OCI-LY7 (cell line): Measurements from ENCODE around the gene NAGPA.

ENCODE experiments used
- CTCF ChIP-seq: fragments of 200-600 bp; sonication (generic); conservative IDR thresholded peaks from 2 replicates; pipeline ENCODE4 v1.5.1; 2014; ENCODE audit warnings: mild to moderate bottlenecking, antibody characterized with exemption, low read length, moderate library complexity, mixed read lengths
- EZH2phosphoT487 ChIP-seq: fragments of 200-600 bp; sonication (generic); IDR thresholded peaks from 2 replicates; pipeline ENCODE4 v1.6.1; 2018; ENCODE audit warnings: low read depth, borderline replicate concordance, mild to moderate bottlenecking, mixed run types, antibody characterized with exemption, low read length, moderate library complexity, mixed read lengths

- TF ChIP-seq CTCF (no peak), EZH2phosphoT487 (no peak)
Measured at GRCh38 chr16:5044011-5044540, 10.3 kb upstream of the NAGPA start.
